ENCODE results near the gene KIAA0825.

The KIAA0825 gene

DNA sequence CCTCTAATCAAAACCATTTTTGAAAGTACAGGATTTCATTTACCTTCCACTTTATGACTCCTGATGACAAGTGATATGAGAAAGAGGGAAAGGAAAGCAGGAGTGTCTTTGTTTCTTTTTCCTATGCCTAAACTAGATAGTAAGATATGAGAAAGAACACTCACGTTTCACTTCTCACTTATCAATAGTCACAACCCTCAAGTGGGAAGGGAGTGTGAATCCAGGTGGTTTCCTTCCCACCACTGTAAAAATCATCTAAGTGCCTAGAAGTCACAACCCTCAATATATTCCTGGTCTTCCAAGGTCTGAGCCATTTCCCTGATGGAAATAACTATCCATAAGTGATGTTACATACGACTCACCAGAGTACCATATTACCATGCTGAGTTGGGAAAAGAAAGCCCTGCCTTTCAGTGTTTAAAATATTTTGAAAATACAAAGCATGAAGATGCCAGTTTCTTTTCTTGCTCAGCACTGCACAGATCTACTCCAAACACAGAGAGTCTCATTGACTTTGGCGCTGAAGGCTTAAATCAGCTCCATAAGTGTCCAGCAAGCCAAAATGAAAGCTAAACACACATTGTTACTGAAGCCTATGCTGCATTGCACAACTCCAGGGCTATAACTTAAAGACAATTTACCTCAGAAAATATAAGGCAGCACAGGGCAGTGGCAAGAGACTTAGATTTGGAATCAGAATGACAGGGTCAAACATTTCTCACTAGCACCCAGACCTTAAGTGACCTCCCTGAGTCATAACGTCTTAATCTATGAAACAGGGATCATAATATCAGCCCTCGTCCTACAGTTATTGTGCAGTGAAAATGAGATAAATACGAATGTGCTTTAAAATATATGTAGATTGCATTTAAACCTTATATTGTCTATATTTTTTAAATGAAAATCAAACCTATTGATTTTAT is 301.2 kb downstream of the KIAA0825 start:
- DNase-seq (ENCODE audit: low read depth), result peak; percentile 3
- no peak overlapping the region for H3K4me3 ChIP-seq (ENCODE audit: low read length)
- no peak for TF ChIP-seq CTCF (conservative IDR thresholded peaks at IDR 0.05; ENCODE audit: low read length)

DNA sequence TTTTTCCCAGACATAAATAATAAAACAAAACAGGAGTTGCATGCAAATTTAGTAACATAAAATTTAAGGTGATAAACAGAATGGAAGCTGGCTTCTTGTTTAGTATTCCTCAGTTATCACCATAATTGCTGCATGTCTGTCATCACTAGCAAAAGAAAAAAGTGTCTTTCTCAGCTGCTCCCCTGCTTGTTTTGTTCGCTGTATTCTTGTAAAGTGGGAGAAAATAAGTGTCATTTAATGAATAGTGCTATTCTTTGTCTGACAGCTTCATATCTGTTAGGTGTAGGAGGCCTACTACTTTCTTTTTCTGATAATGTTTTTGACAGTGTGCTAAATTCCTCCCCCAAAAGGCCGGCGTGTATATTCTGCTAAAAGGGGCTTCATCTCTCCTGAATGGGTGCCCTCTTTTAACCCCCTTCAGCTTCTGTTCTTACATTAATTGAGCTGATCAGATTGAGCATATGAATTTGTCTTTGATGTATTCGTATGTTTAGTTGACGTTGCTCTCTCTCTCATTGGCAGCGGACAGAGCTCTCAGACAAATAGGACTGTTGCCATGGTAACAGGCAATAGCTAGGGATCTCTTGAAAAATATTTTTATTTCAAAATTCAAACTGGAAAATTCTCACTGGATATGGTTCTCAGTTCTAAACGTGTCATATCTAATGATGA is 303.8 kb downstream of the KIAA0825 start:
- TF ChIP-seq CTCF (conservative IDR thresholded peaks at IDR 0.05; ENCODE audit: low read length), result no peak
- no peak overlapping the region for H3K4me3 ChIP-seq (ENCODE audit: low read length)

GRCh38 chr5:94313696-94314095 is 304.7 kb downstream of the KIAA0825 start:
- no peak overlapping the region for H3K4me3 ChIP-seq (ENCODE audit: low read length)
- TF ChIP-seq CTCF (conservative IDR thresholded peaks at IDR 0.05; ENCODE audit: low read length), result no peak
- DNase-seq (ENCODE audit: low read depth), result no peak

More for the DNA sequence above, 303.8 kb downstream of the KIAA0825 start:
- DNase-seq (ENCODE audit: low read depth), result no peak

GRCh38 chr5:94313188-94313587 is 305.2 kb downstream of the KIAA0825 start:
- H3K4me3 ChIP-seq (ENCODE audit: low read length), result no peak overlapping the region
- no peak for TF ChIP-seq CTCF (conservative IDR thresholded peaks at IDR 0.05; ENCODE audit: low read length)
- DNase-seq (ENCODE audit: low read depth), result no peak

GRCh38 chr5:94312298-94312697 is 306.1 kb downstream of the KIAA0825 start:
- DNase-seq (ENCODE audit: low read depth), result no peak
- H3K4me3 ChIP-seq (ENCODE audit: low read length), result no peak overlapping the region
- no peak for TF ChIP-seq CTCF (conservative IDR thresholded peaks at IDR 0.05; ENCODE audit: low read length)

GRCh38 chr5:94310833-94311232 is 307.6 kb downstream of the KIAA0825 start:
- no peak for DNase-seq (ENCODE audit: low read depth)
- TF ChIP-seq CTCF (conservative IDR thresholded peaks at IDR 0.05; ENCODE audit: low read length), result peak; percentile 32

More at GRCh38 chr5:94310833-94311232, 307.6 kb downstream of the KIAA0825 start:
- H3K4me3 ChIP-seq (ENCODE audit: low read length), result no peak overlapping the region
